K562 (cell line): Measurements from ENCODE around the gene CASKIN1. TPM values are rescaled to one million over a fixed set of nuclear protein-coding genes. Genes with fewer than 3 reads are reported as not detected.

ENCODE experiments used
- ATAC-seq: fragments of 200-7000 bp; cut with Tn5 transposase; 3 replicates; pipeline ENCODE4 v1.9.1; 2020; ENCODE audit warnings: moderate library complexity
- BruUV-seq: library from RNA; stranded (reverse); fragments of 400-500 nt; replicated peaks from 2 replicates; lab custom pipeline; 2021; lab: Mats Ljungman, UMichigan
- CTCF ChIA-PET: fragments of 300-600 bp; formaldehyde crosslinking; extraction: SDS; loops from one replicate; lab custom pipeline; 2021; ENCODE audit warnings: low intra/inter-chr PET ratio; lab: Yijun Ruan, JAX
- POLR2A ChIA-PET: fragments of 300-600, 350-650 bp; sonication (Branson Sonifier 250); formaldehyde crosslinking; extraction: SDS; loops from one replicate; lab custom pipeline; 2021; ENCODE audit warnings: antibody characterized with exemption, inconsistent platforms; lab: Yijun Ruan, JAX
- DNase-seq, 4 experiments: peaks; one replicate each; pipeline versions ENCODE4 v3.0.0 to v3.0.0-alpha.2; 2011 to 2018; ENCODE audit warnings: low spot score in 3 of 4, mixed read lengths in 3 of 4; ENCODE audit errors: extremely low read depth in 1 of 4
- FAIRE-seq: peaks from 2 replicates; lab custom pipeline; 2011; peaks lifted over from hg19 to GRCh38; lab: Jason Lieb, UNC
- H2AFZ ChIP-seq: 2 replicates; pipeline ENCODE4 v1.6.0; 2011; ENCODE audit warnings: low read depth, low read length, control low read depth, inconsistent platforms
- H3K27ac ChIP-seq: fragments of 200-600 bp; 3 replicates; pipeline ENCODE4 v1.8.0; 2011; ENCODE audit warnings: low read depth, mild to moderate bottlenecking, control low read depth, inconsistent platforms, low read length, moderate library complexity, mixed read lengths; ENCODE audit errors: extremely low read depth
- H3K27me3 ChIP-seq, 2 experiments: fragments of 300-600 bp in 1 of 2; 2 replicates in 1 of 2; 3 replicates in 1 of 2; pipeline versions ENCODE4 v1.6.0 to v1.8.0; 2011; ENCODE audit warnings: inconsistent platforms in 2 of 2, low read length in 2 of 2, mild to moderate bottlenecking in 1 of 2, mixed read lengths in 1 of 2, moderate library complexity in 1 of 2; ENCODE audit not compliant: control insufficient read depth in 2 of 2, insufficient read depth in 2 of 2
- H3K36me3 ChIP-seq: fragments of 300-600 bp; 3 replicates; pipeline ENCODE4 v1.8.0; 2011; ENCODE audit warnings: mild to moderate bottlenecking, low read length, inconsistent platforms; ENCODE audit not compliant: control insufficient read depth, insufficient read depth
- H3K4me1 ChIP-seq, 2 experiments: fragments of 200-600 bp in 1 of 2; replicated peaks in 1 of 2; 2 replicates in 1 of 2; 3 replicates in 1 of 2; pipeline versions ENCODE4 v1.5.1 to v1.8.0; 2011; ENCODE audit warnings: inconsistent platforms in 2 of 2, low read length in 2 of 2, mild to moderate bottlenecking in 1 of 2, mixed read lengths in 1 of 2, moderate library complexity in 1 of 2; ENCODE audit not compliant: control insufficient read depth in 2 of 2, insufficient read depth in 2 of 2
- H3K4me2 ChIP-seq: 2 replicates; pipeline ENCODE4 v1.6.1; 2011; ENCODE audit warnings: low read length, control low read depth, inconsistent platforms, mixed read lengths; ENCODE audit not compliant: insufficient read depth
- H3K4me3 ChIP-seq: fragments of 200-600 bp; sonication (generic), shearing (Covaris generic); 2 replicates; pipeline ENCODE4 v1.5.1; 2016; ENCODE audit warnings: control low read depth, inconsistent platforms
- H3K79me2 ChIP-seq: fragments of 200-600 bp; 3 replicates; pipeline ENCODE4 v1.8.0; 2011; ENCODE audit warnings: low read length, inconsistent platforms; ENCODE audit not compliant: control insufficient read depth, insufficient read depth
- H3K9ac ChIP-seq, 2 experiments: 2 replicates each; pipeline versions ENCODE4 v1.6.0 to v1.6.1; 2011; ENCODE audit warnings: low read depth in 2 of 2, low read length in 2 of 2, control low read depth in 1 of 2, inconsistent platforms in 1 of 2, mild to moderate bottlenecking in 1 of 2, mixed read lengths in 1 of 2; ENCODE audit not compliant: insufficient read depth in 1 of 2
- H3K9me1 ChIP-seq: one replicate; pipeline ENCODE4 v1.6.0; 2011; ENCODE audit warnings: inconsistent platforms, mild to moderate bottlenecking, low read length, moderate library complexity; ENCODE audit not compliant: control insufficient read depth, insufficient read depth
- H3K9me3 ChIP-seq: replicated peaks from 2 replicates; pipeline ENCODE4 v1.5.1; 2011; ENCODE audit warnings: low read depth, low read length, inconsistent platforms; ENCODE audit not compliant: control insufficient read depth, insufficient read depth
- H4K20me1 ChIP-seq: replicated peaks from 2 replicates; pipeline ENCODE4 v1.6.1; 2011; ENCODE audit warnings: low read length, inconsistent platforms, mixed read lengths; ENCODE audit not compliant: control insufficient read depth, insufficient read depth
- ASH1L ChIP-seq: fragments of 450-650 bp; IDR thresholded peaks from 2 replicates; pipeline ENCODE4 v1.6.1; 2018; ENCODE audit warnings: borderline replicate concordance, mild to moderate bottlenecking, low read depth; ENCODE audit not compliant: partially characterized antibody
- ATF6 ChIP-seq: sonication (generic); formaldehyde crosslinking; IDR thresholded peaks from 2 replicates; pipeline ENCODE4 v1.4.0; 2020; ENCODE audit warnings: mild to moderate bottlenecking, missing genetic modification reagents
- RUNX1 ChIP-seq: sonication (generic); IDR thresholded peaks from 2 replicates; pipeline ENCODE4 v1.6.1; 2016; ENCODE audit warnings: antibody characterized with exemption, low read depth
- SPI1 ChIP-seq: IDR thresholded peaks from 2 replicates; pipeline ENCODE4 v1.6.1; 2011; ENCODE audit warnings: low read depth, low read length, control low read depth, borderline replicate concordance
- TEAD2 ChIP-seq: fragments of 450-650 bp; IDR thresholded peaks from 2 replicates; pipeline ENCODE4 v1.6.1; 2016; ENCODE audit warnings: missing genetic modification characterization, control low read depth, missing compliant biosample characterization
- TRIM28 ChIP-seq: fragments of 450-650 bp; IDR thresholded peaks from 2 replicates; pipeline ENCODE4 v1.6.1; 2017
- ZBTB1 ChIP-seq: sonication (generic); formaldehyde crosslinking; IDR thresholded peaks from 2 replicates; pipeline ENCODE4 v1.8.1; 2023; ENCODE audit warnings: missing genetic modification reagents, low read depth, mild to moderate bottlenecking, borderline replicate concordance
- ZBTB40 ChIP-seq, 2 experiments: fragments of 450-650 bp in 1 of 2; sonication (generic) in 1 of 2; formaldehyde crosslinking in 1 of 2; IDR thresholded peaks; 2 replicates each; pipeline versions ENCODE4 v1.7.1 to v1.9.0; 2016 to 2022; ENCODE audit warnings: inconsistent platforms in 1 of 2, mild to moderate bottlenecking in 1 of 2, missing genetic modification reagents in 1 of 2
- ZNF23 ChIP-seq: fragments of 250-450 bp; sonication (Bioruptor Pico); IDR thresholded peaks from 2 replicates; pipeline ENCODE4 v1.4.0; 2020; ENCODE audit warnings: mild to moderate bottlenecking
- WGBS: fragments of 100-300 bp; shearing (Covaris generic); methylation state at CpG from one replicate; pipeline ENCODE4 v1.1.6; 2016; ENCODE audit warnings: low coverage, mixed read lengths; ENCODE audit not compliant: insufficient coverage; ENCODE audit errors: missing lambda C conversion rate; 5-methylcytosine and 5-hydroxymethylcytosine counted together
- in situ Hi-C: fragments of 300-500 bp; cut with MboI; formaldehyde crosslinking; loops from 4 replicates; pipeline ENCODE4 v1.15.0; 2018; ENCODE audit warnings: inconsistent platforms, mixed read lengths
- intact Hi-C: fragments of 100-400 bp; cut with micrococcal nuclease; formaldehyde crosslinking; loops from 2 replicates; pipeline ENCODE4 v1.14.2; 2022
- polyA plus RNA-seq, 8 experiments: library from polyadenylated mRNA; depleted of rRNA in 4 of 8; stranded (reverse) in 5 of 8; unstranded in 3 of 8; fragments of >200 nt; fragmentation: Nextera tagmentation in 2 of 8; fragmentation: Illumina TruSeq in 1 of 8; extraction: Ambion mirVana in 2 of 8; extraction: Trizol in 1 of 8; gene quantifications; 2 replicates each; pipeline versions ENCODE4 v1.2.1 to v1.2.3, GENCODE V29; 2011 to 2014; ENCODE audit warnings: inconsistent platforms in 1 of 8, missing spikeins in 1 of 8
- total RNA-seq, 7 experiments: library from RNA; depleted of rRNA in 6 of 7; stranded (reverse); fragments of >200 nt in 6 of 7; fragmentation: Illumina TruSeq in 2 of 7; extraction: Trizol in 2 of 7; gene quantifications; 2 replicates each; pipeline versions ENCODE4 v1.2.1 to v1.2.3, GENCODE V29; 2011 to 2021; ENCODE audit warnings: low replicate concordance in 1 of 7
- TF ChIP-seq, protein P1 (sequence below): fragments of 450-650 bp; formaldehyde crosslinking; IDR thresholded peaks from 2 replicates; pipeline ENCODE4 v1.4.0; 2022; ENCODE audit warnings: missing genetic modification characterization

CASKIN1 gene
- total and polyA plus RNA-seq, 9 of the 15 experiments (the other 6 are each of a cell fraction or from before 2014, with no cell fraction given) = 0.15 to 4.5 (median 1.5) TPM; not detected in 2

- no peak overlapping the region for H2AFZ ChIP-seq
- H4K20me1 ChIP-seq = peaks cover 30% of the 10 kb centered on the region
- H3K79me2 ChIP-seq = peaks cover 16% of the 10 kb centered on the region
- BruUV-seq = no TSS peak
- in situ Hi-C loops (loop anchor here (10.0 kb wide), 1 partner anchor 63 kb away; no protein-coding TSS in a partner anchor), intact Hi-C loops (no loop called here)
- H3K9ac ChIP-seq = no peak overlapping the region
- FAIRE-seq = no peak
- no peak overlapping the region for H3K4me2 ChIP-seq
- CTCF ChIA-PET = no interaction called here
- no peaks in the 10 kb centered on the region for H3K9me3 ChIP-seq
- WGBS = 52% methylated on average over 6 of the region's 6 CpGs
- ATAC-seq = no peak
- peaks cover 21% of the 10 kb centered on the region for H3K9me1 ChIP-seq
- H3K4me3 ChIP-seq = no peak overlapping the region
- no peak for DNase-seq
- H3K27me3 ChIP-seq = no peaks in the 10 kb centered on the region
- H3K36me3 ChIP-seq = peaks cover 14% of the 10 kb centered on the region; the same call in 2 of the 3 replicates
- H3K27ac ChIP-seq = no peak overlapping the region
- POLR2A ChIA-PET = interaction anchor here (0.6 to 5.3 kb wide), 6 partner anchors 8 to 186 kb away, joined by 3 to 77 read pairs (median 4); partner anchors contain the start of genes RPS2 and TRAF7
- peaks cover 37 to 68% of the 10 kb centered on the region in 2 experiments for H3K4me1 ChIP-seq
- TF ChIP-seq TEAD2 (tag) = no peak
- no peak for TF ChIP-seq RUNX1
- TF ChIP-seq TRIM28 = no peak
- no peak for TF ChIP-seq ZBTB1 (CRISPR knock-in tag)
- no peak for TF ChIP-seq ZNF23 (CRISPR knock-in tag)
- TF ChIP-seq ZBTB40 (IDR thresholded peaks at IDR 0.05) = no peak
- no peak for TF ChIP-seq ZBTB40 (CRISPR knock-in tag; IDR thresholded peaks at IDR 0.05)
- TF ChIP-seq SPI1 = no peak
- no peak for TF ChIP-seq ATF6 (CRISPR knock-in tag)
- TF ChIP-seq, protein P1, sequence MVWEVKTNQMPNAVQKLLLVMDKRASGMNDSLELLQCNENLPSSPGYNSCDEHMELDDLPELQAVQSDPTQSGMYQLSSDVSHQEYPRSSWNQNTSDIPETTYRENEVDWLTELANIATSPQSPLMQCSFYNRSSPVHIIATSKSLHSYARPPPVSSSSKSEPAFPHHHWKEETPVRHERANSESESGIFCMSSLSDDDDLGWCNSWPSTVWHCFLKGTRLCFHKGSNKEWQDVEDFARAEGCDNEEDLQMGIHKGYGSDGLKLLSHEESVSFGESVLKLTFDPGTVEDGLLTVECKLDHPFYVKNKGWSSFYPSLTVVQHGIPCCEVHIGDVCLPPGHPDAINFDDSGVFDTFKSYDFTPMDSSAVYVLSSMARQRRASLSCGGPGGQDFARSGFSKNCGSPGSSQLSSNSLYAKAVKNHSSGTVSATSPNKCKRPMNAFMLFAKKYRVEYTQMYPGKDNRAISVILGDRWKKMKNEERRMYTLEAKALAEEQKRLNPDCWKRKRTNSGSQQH = no peak
- no peak for TF ChIP-seq ASH1L
These were observed 49.0 kb downstream of the CASKIN1 start for GRCh38 chr16:2147378-2147777.
